PC-9 (cell line): Measurements from ENCODE around the gene SRBD1. TPM values are rescaled to one million over a fixed set of nuclear protein-coding genes. Genes with fewer than 3 reads are reported as not detected.

ENCODE experiments used
- BruUV-seq: library from RNA; stranded (reverse); fragments of 400-500 nt; replicated peaks from 2 replicates; lab custom pipeline; 2021; lab: Mats Ljungman, UMichigan
- CTCF ChIA-PET: fragments of 300-600 bp; sonication (Branson Sonifier 250); formaldehyde crosslinking; loops from one replicate; lab custom pipeline; 2022; ENCODE audit warnings: antibody characterized with exemption; lab: Charles Lee
- POLR2A ChIA-PET: fragments of 300-600 bp; sonication (Branson Sonifier 250); formaldehyde crosslinking; loops from one replicate; lab custom pipeline; 2022; ENCODE audit warnings: antibody characterized with exemption; ENCODE audit not compliant: unreplicated experiment; lab: Charles Lee
- DNase-seq, 2 experiments: peaks; one replicate each; pipeline versions ENCODE4 v3.0.0 to v3.0.0-alpha.2; 2015 to 2022; ENCODE audit warnings: mixed read lengths in 1 of 2
- H2AFZ ChIP-seq: fragments of 200-600 bp; sonication (generic); 2 replicates; pipeline ENCODE4 v1.8.1; 2017; ENCODE audit warnings: antibody characterized with exemption
- H3F3A ChIP-seq: fragments of 200-600 bp; sonication (generic); 2 replicates; pipeline ENCODE4 v1.8.1; 2017; ENCODE audit warnings: antibody characterized with exemption, mild to moderate bottlenecking, low read depth; ENCODE audit not compliant: insufficient read depth
- H3K27ac ChIP-seq: fragments of 200-600 bp; sonication (generic); 2 replicates; pipeline ENCODE4 v1.6.1; 2016; ENCODE audit warnings: mixed run types
- H3K27me3 ChIP-seq: fragments of 200-600 bp; sonication (generic); 2 replicates; pipeline ENCODE4 v1.6.1; 2016; ENCODE audit warnings: low read depth, mixed run types; ENCODE audit not compliant: insufficient read depth
- H3K36me3 ChIP-seq: fragments of 200-600 bp; sonication (generic); 2 replicates; pipeline ENCODE4 v1.6.1; 2016; ENCODE audit warnings: low read depth, mixed run types
- H3K4me1 ChIP-seq: fragments of 200-600 bp; sonication (generic); replicated peaks from 2 replicates; pipeline ENCODE4 v1.6.1; 2016; ENCODE audit warnings: mixed run types; ENCODE audit not compliant: insufficient read depth
- H3K4me2 ChIP-seq: fragments of 200-600 bp; sonication (generic); 2 replicates; pipeline ENCODE4 v1.6.1; 2017; ENCODE audit warnings: mixed run types
- H3K4me3 ChIP-seq: fragments of 200-600 bp; sonication (generic); 2 replicates; pipeline ENCODE4 v1.6.1; 2016; ENCODE audit warnings: mixed run types
- H3K79me2 ChIP-seq: fragments of 200-600 bp; sonication (generic); 2 replicates; pipeline ENCODE4 v1.6.1; 2017; ENCODE audit warnings: low read depth, mixed run types
- H3K9me2 ChIP-seq: fragments of 200-600 bp; sonication (generic); 2 replicates; pipeline ENCODE4 v1.8.1; 2017; ENCODE audit warnings: mild to moderate bottlenecking; ENCODE audit not compliant: insufficient read depth
- H3K9me3 ChIP-seq: fragments of 200-600 bp; sonication (generic); 2 replicates; pipeline ENCODE4 v1.8.1; 2016; ENCODE audit warnings: low read depth; ENCODE audit not compliant: insufficient read depth
- H4K20me1 ChIP-seq: fragments of 200-600 bp; sonication (generic); 2 replicates; pipeline ENCODE4 v1.8.1; 2017; ENCODE audit not compliant: insufficient read depth
- CTCF ChIP-seq: fragments of 200-600 bp; sonication (generic); conservative IDR thresholded peaks from 2 replicates; pipeline ENCODE4 v1.6.1; 2017; ENCODE audit warnings: mixed run types, antibody characterized with exemption, mild to moderate bottlenecking, moderate library complexity
- EZH2 ChIP-seq: fragments of 200-600 bp; sonication (generic); IDR thresholded peaks from 2 replicates; pipeline ENCODE4 v1.8.0; 2017; ENCODE audit warnings: antibody characterized with exemption, low read depth
- intact Hi-C: fragments of 100-400 bp; cut with micrococcal nuclease; formaldehyde crosslinking; loops from one replicate; pipeline ENCODE4 v1.10.0; 2022; ENCODE audit not compliant: unreplicated experiment
- total RNA-seq: library from RNA; stranded (reverse); gene quantifications from 2 replicates; pipeline ENCODE4 v1.2.3, GENCODE V29; 2021

SRBD1 gene
- total RNA-seq, 1 experiment from 2014 or later: 17.8 TPM

GRCh38 chr2:45567288-45567963 is 43.6 kb downstream of the SRBD1 start:
- no TSS peak for BruUV-seq
- H3F3A ChIP-seq: peaks cover 5% of the 10 kb centered on the region; the same call in 1 of the 2 replicates
- no peaks in the 10 kb centered on the region for H3K4me1 ChIP-seq
- no peaks in the 10 kb centered on the region for H3K9me2 ChIP-seq
- H3K36me3 ChIP-seq: peaks cover 16% of the 10 kb centered on the region; the same call in 1 of the 2 replicates
- intact Hi-C loops: no loop called here
- POLR2A ChIA-PET: interaction anchor here (0.7 kb wide), 1 partner anchor 10 kb away, joined by 9 read pairs; no protein-coding TSS in a partner anchor
- CTCF ChIA-PET: interaction anchor here (0.5 to 1.1 kb wide), 4 partner anchors 11 to 395 kb away, joined by 3 to 9 read pairs (median 4); no protein-coding TSS in a partner anchor
- no peak overlapping the region for H3K4me2 ChIP-seq
- no peaks in the 10 kb centered on the region for H3K27me3 ChIP-seq
- no peaks in the 10 kb centered on the region for H4K20me1 ChIP-seq
- no peak overlapping the region for H2AFZ ChIP-seq
- no peaks in the 10 kb centered on the region for H3K9me3 ChIP-seq
- H3K4me3 ChIP-seq: no peak overlapping the region
- no peak for DNase-seq
- H3K79me2 ChIP-seq: no peaks in the 10 kb centered on the region
- TF ChIP-seq EZH2 (no peak), CTCF (no peak)
- H3K27ac ChIP-seq: no peak overlapping the region

DNA sequence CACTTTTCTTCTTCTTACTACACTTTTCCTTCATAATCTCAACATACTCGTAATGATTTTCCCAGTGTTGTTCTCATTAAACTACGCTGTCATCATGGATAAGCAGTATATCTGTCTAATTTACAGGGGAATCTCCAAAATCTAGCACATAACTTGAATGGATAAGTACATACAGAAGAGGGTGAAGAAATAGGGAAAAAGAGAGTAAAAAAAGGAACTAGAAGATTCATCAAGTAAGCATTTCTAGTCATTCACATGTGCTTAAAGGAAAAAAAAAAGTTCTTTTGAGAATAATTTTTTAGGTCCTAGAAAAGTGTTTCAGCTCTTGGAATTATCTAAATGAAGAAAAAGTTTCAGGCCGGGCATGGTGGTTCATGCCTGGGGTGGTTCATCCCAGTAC is 51.6 kb downstream of the SRBD1 start:
- H3K4me2 ChIP-seq: no peak overlapping the region
- intact Hi-C loops: no loop called here
- POLR2A ChIA-PET: no interaction called here

DNA sequence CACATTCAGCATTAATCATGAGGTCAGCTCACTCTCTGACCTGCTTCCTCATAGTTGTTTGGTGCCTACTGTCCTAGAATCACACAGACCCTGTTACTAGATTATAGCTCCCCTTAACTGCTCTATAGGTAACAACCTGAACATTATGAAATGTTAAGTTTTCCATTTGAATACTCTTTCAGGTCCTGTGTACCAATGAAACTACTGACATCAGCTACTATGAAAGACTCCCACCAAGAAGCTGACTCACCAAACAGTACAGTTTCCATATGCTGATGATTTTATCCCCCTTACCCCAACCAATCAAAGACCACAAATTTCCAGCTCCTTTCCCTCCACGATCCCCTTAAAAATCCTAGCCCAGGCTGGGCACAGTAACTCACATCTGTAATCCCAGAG is 56.3 kb downstream of the SRBD1 start:
- Histone ChIP-seq H3K27ac (no peak overlapping the region), H3K9me3 (no peaks in the 10 kb centered on the region), H3K4me1 (0 out of 2 replicates have a peak, but pooled peaks cover 7% of the 10 kb centered on the region), H3K4me2 (no peak overlapping the region), H3K9me2 (no peaks in the 10 kb centered on the region), H3K36me3 (peaks cover 13% of the 10 kb centered on the region; the same call in 1 of the 2 replicates), H3K4me3 (no peak overlapping the region), H3K79me2 (no peaks in the 10 kb centered on the region), H3F3A (no peaks in the 10 kb centered on the region), H2AFZ (no peak overlapping the region), H4K20me1 (no peaks in the 10 kb centered on the region), H3K27me3 (no peaks in the 10 kb centered on the region)
- TF ChIP-seq EZH2: no peak
- TF ChIP-seq CTCF: no peak
- POLR2A ChIA-PET: no interaction called here
- no TSS peak for BruUV-seq
- intact Hi-C loops: no loop called here
- DNase-seq: no peak
- CTCF ChIA-PET: interaction anchor here (0.6 kb wide), 1 partner anchor 65 kb away, joined by 3 read pairs; no protein-coding TSS in a partner anchor

More for the DNA sequence above, 51.6 kb downstream of the SRBD1 start:
- Histone ChIP-seq H3K27me3 (no peaks in the 10 kb centered on the region), H3K4me3 (no peak overlapping the region), H3K36me3 (0 out of 2 replicates have a peak, but pooled peaks cover 7% of the 10 kb centered on the region), H3F3A (no peaks in the 10 kb centered on the region), H3K9me2 (no peaks in the 10 kb centered on the region), H3K27ac (no peak overlapping the region), H3K4me1 (0 out of 2 replicates have a peak, but pooled peaks cover 5% of the 10 kb centered on the region), H3K79me2 (no peaks in the 10 kb centered on the region), H4K20me1 (no peaks in the 10 kb centered on the region), H3K9me3 (no peaks in the 10 kb centered on the region), H2AFZ (no peak overlapping the region)
- BruUV-seq: no TSS peak
- no peak for DNase-seq
- no peak for TF ChIP-seq CTCF
- no peak for TF ChIP-seq EZH2
- CTCF ChIA-PET: no interaction called here
